SW 1271 (cell line): ENCODE results near the gene ZNF341.
A peak's percentile ranks its signal among the peaks of the same experiment; 100 is the strongest.

Experiments used
- DNase-seq, 2 experiments: peaks; one replicate each; lab custom pipeline; 2025; lab: John Stamatoyannopoulos, UW

Gene ZNF341

DNA sequence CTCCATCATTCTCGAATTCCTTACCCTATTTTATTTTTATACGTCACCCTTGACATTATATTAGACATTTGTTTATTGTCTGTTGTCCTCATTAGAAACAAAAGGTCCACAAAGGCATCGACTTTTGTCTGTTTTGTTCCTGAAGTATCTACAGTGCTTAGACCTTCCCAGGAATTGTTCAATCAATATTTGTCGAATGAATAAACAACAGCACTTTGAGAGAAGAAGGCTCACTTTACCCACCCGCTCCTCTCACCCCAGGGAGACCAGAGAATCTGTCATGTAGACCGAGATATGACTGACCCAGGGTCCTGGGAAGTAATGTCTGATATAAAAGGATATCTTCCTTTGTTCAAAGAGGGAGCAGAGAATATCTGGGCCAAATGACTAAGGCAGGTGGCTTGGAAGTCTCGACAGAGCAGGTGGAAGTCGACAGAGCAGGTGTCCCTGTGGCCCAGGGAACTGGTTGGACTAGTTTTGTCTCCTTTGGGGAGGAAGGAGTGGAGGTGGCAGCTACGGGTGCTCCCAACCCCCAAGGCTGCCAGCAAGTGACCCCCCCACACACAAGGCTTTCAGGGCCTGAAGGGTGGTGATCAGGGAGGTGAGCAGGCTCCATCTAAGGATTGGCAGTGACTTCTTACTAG, 64.6 kb downstream of the ZNF341 start:
- no peak for DNase-seq

DNA sequence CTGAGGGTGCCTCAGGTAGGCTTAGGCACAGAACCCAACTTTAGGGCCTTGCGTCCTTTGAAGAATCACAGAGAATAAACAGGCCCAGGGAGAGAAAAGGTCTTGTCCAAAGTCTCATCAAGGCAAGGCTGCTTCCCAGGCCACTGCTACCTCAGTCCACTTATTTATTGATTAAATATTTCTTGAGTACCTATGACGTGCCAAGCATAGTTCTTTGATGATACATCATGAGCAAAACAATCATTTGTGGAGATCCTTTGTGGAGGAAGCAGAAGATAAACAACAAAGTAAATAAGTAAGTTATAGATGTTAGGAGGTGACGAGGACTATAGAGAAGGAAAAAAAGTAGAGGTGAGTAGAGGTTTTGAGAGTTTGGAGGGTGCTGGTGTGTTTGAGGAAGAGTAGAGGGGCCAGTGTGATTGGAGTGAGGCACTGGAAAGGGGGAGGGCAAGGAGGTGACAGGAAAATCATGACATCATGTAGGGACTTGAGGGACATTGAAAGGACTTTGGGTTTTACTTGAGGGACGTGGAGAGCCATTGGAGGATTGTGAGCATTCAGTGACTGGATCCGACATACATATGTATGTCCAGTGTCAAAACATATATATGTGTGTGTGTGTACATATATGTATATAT, 65.2 kb downstream of the ZNF341 start:
- DNase-seq, result no peak

DNA sequence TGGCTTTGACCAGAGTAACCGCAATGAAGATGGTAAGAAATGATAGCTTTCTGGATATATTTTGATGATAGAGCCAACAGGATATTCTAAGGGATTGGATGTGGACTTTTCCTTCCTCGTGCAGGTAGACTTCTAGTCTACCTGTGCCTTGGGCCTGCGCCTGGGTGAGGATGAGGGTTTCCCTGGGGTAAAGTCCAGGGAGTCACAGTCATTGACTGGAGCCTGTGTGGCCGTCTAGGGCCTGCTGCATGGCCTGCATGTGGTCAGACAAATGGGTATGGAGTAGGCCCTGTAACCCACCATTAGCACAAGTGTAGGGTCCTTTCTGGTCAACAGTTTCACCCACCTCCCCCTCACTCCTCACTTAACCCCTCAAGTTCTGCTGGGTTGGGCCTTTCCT, 66.6 kb downstream of the ZNF341 start:
- no peak for DNase-seq

DNA sequence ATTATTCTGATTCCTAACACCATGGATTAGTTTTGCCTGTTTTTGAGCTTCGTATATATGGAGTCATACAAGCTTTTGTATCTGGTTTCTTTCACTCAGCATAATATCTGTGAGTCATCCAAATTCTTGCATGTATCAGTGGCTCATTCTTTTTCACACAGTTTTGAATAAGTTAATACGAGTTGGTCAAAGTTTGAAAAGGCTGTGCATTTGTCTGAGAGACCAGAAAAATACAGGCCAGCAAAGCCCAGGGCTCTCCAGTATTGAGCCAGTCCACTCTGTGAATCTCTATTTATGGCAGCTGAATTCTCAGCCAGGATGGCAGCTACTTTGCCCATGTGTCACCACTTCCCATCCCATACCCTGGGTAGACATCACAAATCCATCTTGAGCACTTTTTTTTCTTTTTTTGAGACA, 72.1 kb downstream of the ZNF341 start:
- peak; percentile 72 to 81 for DNase-seq

DNA sequence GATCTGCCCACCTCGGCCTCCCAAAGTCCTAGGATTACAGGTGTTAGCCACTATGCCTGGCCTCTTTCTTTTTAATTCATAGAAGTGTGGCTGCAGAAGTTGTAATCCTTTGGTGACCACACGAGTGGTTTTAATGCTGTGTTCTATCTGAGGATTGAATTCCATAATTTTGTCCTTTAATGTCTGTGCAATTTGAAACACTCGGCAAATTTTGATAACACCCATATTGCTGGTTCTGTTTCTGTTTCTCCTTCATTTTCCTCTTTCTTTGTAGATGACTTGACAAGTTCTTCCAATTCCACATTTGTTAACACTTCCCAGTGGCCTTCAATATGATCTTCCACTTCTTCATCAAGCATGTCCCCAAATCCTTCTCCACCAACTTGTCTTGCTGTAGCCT, 76.6 kb downstream of the ZNF341 start:
- DNase-seq, result no peak

DNA sequence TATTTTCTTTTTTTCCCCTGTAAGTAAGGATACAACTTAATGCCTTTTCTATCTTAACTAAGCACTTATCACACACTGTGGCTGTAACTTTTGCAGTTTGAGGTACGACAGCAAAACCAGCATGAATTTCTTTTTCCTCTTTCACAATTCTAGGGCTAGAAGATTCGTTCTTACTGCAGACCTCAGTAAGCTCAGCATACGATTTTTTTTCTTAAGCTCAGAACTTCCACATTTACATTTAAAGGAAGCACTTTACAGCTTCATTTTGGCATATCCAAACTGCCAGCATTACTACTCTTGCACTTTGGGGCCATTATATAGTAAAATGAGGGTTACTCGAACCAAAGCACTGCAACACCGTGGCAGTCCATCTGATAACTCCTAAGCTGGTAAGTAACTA, 78.5 kb downstream of the ZNF341 start:
- no peak for DNase-seq

DNA sequence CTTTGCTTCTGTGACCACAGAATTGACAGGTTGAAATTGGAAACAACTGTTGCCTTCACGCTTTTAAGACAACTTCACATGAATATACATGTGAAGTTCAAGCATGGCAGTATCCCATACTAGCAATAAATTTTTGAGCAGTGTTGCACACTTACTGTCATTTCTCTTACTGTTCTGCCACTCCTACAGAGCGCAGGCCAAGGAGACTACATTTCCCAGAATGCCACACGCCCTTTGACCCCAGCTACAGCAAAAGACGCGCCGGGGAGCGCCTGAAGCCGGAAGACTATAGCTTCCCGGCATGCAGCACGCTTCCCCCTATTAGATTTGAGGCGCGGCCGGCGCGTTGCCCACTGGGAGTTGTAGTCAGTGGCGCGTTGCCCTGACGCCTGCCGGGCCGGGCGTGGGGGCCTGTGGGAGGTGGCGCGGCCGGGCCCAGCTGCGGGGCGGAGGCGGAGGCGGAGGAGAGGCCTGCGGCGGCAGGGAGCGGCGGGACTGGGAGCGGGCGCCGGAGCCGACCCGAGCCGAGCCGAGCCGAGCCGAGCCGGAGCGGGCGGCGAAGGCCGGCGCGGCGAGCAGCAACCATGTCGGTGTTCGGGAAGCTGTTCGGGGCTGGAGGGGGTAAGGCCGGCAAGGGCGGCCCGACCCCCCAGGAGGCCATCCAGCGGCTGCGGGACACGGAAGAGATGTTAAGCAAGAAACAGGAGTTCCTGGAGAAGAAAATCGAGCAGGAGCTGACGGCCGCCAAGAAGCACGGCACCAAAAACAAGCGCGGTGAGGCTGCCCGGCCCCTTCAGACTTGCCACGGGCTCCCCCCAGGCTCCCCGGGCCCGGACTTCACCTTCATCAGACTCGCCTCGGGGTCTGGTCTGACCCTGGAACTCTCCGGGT, 79.3 kb downstream of the ZNF341 start, which contains the start of gene CHMP4B:
CHMP4B (plus strand) TSS at position 464 of the 891 bp plus-strand sequence; CDS start at position 585, 121 bp downstream.
- peak; percentile 100 for DNase-seq

DNA sequence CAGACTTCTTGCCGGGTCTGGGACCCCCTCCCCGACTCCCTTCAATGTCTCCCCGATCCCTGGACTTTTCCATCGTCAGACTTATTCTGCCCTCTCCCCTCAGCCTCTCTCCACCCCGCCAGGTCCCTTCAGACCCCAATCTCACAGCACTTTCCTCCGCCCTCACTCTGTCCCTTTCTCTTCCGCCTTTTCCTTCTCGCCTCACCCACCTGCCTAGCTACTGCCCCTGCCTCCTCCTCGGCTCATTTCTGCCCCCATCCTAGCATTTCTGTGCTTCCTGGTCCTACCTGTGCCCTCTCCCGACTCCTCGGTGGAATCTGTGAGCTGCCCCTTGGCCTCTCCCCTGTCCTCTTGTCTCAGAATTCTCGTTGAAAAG, 80.0 kb downstream of the ZNF341 start:
- DNase-seq, result no peak

DNA sequence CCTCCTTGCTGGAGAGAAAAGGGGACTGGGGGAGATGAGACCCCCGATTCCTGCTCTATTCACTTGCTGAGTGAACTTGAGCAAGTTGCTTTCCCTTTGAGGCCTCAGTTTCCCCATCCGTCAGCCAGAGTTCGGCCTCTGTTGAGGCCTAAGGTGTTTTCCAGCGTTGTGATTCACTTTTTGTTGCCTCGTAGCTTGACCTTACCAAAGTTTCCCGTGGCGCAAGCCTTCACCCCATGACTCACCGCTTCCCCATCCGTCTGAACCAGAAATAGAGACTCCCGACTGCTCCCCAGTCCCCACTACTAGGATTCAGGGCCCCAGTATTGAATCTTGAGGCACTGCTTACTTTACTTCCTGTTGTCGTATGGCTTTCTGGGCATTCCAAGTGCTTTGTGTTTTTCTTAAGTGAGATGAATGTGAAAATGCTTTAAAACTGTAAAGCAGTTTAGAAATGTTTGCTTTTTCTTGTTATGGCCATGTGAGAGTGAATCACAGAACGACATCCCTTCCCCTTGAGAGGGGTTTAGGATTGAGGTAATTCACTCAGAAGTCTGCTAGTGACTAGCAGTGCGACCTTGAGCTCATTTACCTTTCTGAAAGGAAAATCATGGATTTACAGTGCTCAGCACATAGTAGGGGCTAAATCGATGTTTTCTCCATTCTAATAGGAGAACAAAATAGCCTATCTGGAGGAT, 80.5 kb downstream of the ZNF341 start:
- DNase-seq, result peak; percentile 64 to 83

DNA sequence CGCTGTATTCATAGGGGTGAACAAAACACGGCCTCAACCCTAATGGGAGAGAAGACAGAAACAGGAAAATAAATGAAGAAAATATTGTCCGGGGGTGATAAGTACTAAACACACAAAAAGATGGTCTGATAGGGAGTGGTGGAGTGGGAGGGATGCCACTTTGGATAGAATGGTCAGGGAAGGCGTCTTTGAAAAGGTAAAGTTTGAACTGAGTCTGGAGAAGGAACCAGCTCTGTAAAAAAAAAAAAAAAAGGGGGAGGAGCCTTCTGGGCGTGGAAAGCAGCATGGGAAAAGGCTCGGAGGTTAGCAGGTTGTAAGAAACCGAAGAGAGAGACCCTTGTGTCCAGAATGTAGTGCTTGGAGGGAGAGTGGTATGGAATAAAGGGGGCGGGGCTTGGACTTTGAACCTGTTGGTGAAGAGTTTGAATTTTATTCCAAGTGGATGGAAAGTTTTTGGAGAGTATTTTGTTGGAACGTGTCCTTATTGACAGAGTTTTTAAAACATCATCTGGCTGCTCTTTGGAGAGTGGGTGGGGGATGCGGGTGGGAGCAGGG, 81.2 kb downstream of the ZNF341 start:
- DNase-seq, result peak in 1 of 2 experiments; percentile 55

DNA sequence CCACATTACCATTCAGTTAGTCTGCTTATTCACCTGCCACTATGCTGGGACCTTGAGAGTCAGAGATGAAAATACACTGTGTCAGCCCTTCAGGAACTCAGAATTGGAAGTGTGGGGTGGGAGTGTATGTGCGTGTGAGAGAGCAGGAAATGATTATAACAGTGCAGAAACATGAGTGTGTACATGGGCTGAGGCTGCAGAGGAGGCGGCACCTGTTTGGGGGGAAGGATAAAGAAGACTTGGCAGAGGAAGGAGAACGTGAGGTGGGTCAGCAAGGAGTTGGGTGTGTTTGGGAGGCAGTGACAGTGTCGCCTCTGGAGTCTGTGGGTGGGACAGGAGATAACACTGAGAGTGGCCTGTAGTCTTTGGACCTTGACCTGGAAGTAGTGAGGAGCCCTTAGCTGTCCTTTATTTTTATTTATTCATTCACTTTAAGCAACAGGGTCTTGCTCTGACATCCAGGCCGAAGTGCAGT, 82.5 kb downstream of the ZNF341 start:
- DNase-seq, result no peak

DNA sequence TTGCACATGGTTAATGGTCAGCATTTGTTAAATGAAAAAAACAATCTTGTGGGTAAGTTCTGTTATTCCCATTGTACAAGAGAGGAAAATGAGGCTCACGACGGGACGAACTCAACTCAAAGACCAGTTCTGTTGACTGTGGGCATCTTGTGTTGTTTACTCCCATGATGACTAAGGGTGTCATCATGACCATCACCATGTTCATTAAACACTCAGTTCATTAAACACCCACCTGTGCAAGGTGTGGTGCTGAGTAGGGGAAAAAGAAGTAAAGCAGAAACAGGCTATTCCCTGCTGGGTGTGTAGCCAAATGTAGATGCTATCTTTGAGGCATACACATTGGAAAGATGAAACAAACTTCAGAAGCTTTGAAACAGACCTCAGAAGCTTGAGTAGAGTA, 83.9 kb downstream of the ZNF341 start:
- no peak for DNase-seq

DNA sequence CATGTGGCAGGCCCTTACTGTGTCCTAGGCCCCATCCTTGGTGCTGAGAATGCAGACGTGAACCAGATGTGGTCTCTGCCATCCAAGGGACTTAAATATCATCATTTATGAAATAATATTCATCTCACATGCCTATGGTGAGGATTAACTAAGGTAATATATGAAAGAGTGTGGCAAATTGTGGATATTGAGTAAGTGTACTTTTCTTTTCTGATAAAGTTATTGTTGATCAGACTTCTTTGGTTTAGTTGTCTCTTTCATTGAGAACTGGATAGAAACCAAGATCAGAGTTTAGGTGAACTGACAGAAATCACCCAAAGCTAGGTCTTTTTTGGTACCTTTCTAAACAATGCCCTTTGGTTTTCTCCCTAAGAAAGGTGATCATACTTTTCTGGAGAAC, 84.4 kb downstream of the ZNF341 start:
- DNase-seq, result no peak

DNA sequence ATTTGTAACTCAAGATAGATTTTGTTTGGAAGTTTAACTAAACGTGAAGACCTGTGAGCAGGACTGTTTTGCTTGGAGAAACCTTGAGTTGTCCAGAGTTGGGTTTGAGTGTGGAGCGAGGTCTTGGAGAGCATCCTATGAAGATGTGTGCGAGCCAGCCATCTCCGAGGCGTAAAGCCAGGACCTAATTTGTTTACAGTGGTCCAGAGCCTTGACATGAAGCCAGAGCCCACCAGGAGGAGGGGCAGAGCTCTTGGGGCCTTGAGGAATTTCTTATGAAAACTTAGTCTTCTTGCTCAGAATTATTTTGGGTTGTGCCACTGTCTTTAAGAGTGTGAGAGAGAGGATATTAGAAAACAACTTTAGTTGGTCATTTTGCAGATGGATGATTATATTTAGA, 85.6 kb downstream of the ZNF341 start:
- DNase-seq, result no peak

DNA sequence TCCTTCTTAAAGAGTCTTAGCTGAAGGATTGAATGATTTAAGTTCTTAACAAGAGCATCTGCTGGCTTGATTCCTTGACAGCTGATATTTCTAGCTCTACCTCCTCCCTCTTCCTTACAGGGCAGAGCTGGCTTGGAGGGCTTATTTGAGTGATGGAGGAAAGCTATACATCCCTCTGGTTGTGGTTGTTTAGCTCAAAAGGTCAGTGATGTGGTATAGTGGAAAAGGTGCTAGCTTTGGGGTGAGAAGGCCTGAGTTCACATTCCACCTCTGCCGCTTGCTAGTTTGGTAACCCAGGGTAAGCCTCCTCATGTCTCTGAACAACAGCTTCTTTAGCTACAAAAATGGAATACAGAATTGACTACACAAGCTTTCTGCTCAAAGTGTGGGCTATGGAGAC, 87.7 kb downstream of the ZNF341 start:
- DNase-seq, result no peak

DNA sequence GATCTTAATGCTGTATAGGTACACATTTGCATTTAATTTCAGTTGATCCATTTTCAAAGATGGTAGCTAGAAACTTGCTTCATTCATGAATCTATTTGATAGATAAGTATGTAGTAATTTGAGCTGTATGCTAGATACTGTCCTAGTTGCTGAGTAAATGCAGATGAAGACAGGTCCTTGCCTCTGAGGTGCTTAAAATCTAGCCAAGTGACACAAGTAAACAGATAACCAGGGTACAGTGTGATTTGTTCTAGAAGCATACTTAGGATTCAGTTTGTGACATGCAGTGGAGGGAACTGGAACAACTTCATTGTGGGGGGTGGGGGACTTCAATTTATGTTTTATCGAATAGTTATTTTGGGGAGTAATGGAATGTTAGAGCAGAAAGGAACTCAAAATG, 88.6 kb downstream of the ZNF341 start:
- no peak for DNase-seq

DNA sequence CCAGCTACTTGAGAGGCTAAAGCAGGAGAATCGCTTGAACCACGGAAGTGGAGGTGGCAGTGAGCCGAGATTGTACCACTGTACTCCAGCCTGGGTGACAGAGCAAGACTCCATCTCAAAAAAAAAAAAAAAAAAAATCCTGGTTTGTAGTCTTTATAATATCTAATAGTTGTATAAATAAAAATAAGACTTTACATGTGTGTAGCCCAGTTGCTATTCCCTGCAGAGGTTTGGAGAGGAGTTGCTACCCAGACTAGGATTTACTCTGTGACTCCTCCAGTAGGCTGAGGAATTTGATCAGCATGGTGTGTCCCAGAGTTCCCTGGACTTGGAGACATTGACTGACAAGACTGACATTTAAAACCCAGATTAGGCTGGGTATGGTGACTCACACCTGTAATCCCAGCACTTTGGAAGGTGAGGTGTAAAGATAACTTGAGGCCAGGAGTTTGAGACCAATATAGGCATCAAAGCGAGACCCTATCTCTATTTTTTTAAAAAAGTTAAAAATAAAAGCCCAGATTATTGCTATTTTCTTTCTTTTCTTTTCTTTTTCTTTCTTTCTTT, 89.6 kb downstream of the ZNF341 start:
- no peak for DNase-seq

DNA sequence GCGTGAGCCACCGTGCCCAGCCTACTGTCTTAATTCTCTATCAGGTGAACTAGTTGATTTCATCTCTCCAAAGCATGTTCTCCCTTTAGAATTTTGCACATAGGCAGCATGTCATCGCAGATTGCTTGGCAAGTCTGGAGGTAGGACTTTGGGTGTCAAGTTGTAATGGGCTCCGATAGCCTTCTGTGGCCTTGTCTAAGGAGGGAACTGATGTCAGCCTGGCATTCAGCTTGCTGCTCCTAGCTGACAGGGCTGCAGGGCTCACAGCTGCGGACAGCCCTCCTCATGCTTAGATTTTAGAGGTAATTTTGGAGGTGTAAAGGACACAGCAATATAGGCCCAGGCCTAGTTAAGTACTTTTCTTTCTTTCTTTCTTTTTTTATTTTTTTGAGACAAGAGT, 90.6 kb downstream of the ZNF341 start:
- DNase-seq, result no peak

DNA sequence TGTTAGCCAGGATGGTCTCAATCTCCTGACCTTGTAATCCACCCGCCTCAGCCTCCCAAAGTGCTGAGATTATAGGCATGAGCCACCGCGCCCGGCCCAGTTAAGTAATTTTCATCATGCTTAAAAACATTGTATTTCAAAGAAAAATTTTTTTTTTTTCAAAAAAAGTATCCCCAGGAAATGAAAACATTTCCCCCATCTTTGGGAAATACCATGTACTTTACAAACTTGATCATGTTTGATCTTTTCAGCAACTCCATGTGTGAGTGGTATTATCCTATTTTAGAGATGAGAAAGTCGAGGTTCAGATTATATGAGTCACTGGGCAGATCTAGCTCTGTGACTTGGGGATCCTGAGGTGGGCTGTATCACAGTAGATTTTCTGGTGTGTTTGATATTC, 91.2 kb downstream of the ZNF341 start:
- DNase-seq, result no peak

DNA sequence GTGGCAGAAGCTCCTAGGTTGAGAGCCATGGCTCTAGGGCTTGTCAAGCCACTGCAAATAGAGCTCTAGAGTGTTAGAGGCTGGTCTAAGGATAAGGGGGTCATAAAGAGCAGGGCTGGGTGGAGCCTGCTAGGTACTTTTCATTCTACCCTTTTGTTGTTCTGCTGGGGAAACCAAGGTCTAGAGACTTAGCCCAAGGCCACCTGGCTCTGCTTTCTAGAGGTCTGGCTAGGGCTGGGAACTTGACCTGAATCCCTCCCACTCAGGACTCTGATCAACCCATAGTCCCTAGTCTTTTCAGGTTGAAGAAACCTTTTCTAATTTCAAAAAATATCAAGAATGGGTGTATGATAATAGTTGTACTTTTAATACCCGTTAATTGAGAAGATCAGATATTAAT, 93.1 kb downstream of the ZNF341 start:
- DNase-seq, result no peak
